ENCODE data around the gene SMYD5.

GRCh38 chr2:73235315-73236028, 21.4 kb downstream of the SMYD5 start:
- TF ChIP-seq, protein P1, sequence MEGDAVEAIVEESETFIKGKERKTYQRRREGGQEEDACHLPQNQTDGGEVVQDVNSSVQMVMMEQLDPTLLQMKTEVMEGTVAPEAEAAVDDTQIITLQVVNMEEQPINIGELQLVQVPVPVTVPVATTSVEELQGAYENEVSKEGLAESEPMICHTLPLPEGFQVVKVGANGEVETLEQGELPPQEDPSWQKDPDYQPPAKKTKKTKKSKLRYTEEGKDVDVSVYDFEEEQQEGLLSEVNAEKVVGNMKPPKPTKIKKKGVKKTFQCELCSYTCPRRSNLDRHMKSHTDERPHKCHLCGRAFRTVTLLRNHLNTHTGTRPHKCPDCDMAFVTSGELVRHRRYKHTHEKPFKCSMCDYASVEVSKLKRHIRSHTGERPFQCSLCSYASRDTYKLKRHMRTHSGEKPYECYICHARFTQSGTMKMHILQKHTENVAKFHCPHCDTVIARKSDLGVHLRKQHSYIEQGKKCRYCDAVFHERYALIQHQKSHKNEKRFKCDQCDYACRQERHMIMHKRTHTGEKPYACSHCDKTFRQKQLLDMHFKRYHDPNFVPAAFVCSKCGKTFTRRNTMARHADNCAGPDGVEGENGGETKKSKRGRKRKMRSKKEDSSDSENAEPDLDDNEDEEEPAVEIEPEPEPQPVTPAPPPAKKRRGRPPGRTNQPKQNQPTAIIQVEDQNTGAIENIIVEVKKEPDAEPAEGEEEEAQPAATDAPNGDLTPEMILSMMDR (tag by site-specific recombination; IDR thresholded peaks at IDR 0.05) = no peak
- TF ChIP-seq ZNF133 (tag by site-specific recombination; IDR thresholded peaks at IDR 0.05) = no peak
- no peak for TF ChIP-seq ZNF416 (tag by site-specific recombination; IDR thresholded peaks at IDR 0.05)
- TF ChIP-seq, protein P2, sequence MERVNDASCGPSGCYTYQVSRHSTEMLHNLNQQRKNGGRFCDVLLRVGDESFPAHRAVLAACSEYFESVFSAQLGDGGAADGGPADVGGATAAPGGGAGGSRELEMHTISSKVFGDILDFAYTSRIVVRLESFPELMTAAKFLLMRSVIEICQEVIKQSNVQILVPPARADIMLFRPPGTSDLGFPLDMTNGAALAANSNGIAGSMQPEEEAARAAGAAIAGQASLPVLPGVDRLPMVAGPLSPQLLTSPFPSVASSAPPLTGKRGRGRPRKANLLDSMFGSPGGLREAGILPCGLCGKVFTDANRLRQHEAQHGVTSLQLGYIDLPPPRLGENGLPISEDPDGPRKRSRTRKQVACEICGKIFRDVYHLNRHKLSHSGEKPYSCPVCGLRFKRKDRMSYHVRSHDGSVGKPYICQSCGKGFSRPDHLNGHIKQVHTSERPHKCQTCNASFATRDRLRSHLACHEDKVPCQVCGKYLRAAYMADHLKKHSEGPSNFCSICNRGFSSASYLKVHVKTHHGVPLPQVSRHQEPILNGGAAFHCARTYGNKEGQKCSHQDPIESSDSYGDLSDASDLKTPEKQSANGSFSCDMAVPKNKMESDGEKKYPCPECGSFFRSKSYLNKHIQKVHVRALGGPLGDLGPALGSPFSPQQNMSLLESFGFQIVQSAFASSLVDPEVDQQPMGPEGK (tag by site-specific recombination; IDR thresholded peaks at IDR 0.05) = no peak
- TF ChIP-seq HOXA7 (CRISPR knock-in tag; IDR thresholded peaks at IDR 0.05; ENCODE audit: borderline replicate concordance) = no peak
- TF ChIP-seq, protein P3, sequence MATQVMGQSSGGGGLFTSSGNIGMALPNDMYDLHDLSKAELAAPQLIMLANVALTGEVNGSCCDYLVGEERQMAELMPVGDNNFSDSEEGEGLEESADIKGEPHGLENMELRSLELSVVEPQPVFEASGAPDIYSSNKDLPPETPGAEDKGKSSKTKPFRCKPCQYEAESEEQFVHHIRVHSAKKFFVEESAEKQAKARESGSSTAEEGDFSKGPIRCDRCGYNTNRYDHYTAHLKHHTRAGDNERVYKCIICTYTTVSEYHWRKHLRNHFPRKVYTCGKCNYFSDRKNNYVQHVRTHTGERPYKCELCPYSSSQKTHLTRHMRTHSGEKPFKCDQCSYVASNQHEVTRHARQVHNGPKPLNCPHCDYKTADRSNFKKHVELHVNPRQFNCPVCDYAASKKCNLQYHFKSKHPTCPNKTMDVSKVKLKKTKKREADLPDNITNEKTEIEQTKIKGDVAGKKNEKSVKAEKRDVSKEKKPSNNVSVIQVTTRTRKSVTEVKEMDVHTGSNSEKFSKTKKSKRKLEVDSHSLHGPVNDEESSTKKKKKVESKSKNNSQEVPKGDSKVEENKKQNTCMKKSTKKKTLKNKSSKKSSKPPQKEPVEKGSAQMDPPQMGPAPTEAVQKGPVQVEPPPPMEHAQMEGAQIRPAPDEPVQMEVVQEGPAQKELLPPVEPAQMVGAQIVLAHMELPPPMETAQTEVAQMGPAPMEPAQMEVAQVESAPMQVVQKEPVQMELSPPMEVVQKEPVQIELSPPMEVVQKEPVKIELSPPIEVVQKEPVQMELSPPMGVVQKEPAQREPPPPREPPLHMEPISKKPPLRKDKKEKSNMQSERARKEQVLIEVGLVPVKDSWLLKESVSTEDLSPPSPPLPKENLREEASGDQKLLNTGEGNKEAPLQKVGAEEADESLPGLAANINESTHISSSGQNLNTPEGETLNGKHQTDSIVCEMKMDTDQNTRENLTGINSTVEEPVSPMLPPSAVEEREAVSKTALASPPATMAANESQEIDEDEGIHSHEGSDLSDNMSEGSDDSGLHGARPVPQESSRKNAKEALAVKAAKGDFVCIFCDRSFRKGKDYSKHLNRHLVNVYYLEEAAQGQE (tag by site-specific recombination; IDR thresholded peaks at IDR 0.05) = no peak
- TF ChIP-seq ZNF660 (tag by site-specific recombination; IDR thresholded peaks at IDR 0.05) = no peak
